Epithelial cell of esophagus (primary cell): ENCODE data around the gene TTC29.

Experiments
- DNase-seq: peaks from one replicate; pipeline ENCODE4 v3.0.0; 2010; ENCODE audit warnings: low read depth
- H3K4me3 ChIP-seq: 2 replicates; pipeline ENCODE4 v1.5.1; 2011; ENCODE audit warnings: mild to moderate bottlenecking, low read length, control low read depth
- TF ChIP-seq, protein P1 (sequence below): IDR thresholded peaks from 2 replicates; pipeline ENCODE4 v1.5.1; 2011; ENCODE audit warnings: low read depth, mild to moderate bottlenecking, low read length, control low read depth, inconsistent platforms; ENCODE audit not compliant: insufficient read depth; ENCODE audit errors: missing control alignments

The TTC29 gene

GRCh38 chr4:146795711-146796110 is 150.0 kb downstream of the TTC29 start:
- no peak overlapping the region for H3K4me3 ChIP-seq
- DNase-seq, result no peak
- TF ChIP-seq, protein P1, sequence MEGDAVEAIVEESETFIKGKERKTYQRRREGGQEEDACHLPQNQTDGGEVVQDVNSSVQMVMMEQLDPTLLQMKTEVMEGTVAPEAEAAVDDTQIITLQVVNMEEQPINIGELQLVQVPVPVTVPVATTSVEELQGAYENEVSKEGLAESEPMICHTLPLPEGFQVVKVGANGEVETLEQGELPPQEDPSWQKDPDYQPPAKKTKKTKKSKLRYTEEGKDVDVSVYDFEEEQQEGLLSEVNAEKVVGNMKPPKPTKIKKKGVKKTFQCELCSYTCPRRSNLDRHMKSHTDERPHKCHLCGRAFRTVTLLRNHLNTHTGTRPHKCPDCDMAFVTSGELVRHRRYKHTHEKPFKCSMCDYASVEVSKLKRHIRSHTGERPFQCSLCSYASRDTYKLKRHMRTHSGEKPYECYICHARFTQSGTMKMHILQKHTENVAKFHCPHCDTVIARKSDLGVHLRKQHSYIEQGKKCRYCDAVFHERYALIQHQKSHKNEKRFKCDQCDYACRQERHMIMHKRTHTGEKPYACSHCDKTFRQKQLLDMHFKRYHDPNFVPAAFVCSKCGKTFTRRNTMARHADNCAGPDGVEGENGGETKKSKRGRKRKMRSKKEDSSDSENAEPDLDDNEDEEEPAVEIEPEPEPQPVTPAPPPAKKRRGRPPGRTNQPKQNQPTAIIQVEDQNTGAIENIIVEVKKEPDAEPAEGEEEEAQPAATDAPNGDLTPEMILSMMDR, result no peak

GRCh38 chr4:146793727-146794126 is 151.9 kb downstream of the TTC29 start:
- DNase-seq, result peak; percentile 52
- TF ChIP-seq, protein P1, result no peak
- no peak overlapping the region for H3K4me3 ChIP-seq

- TF ChIP-seq, protein P1, result no peak
- DNase-seq, result peak; percentile 36
- H3K4me3 ChIP-seq, result no peak overlapping the region
Observed at GRCh38 chr4:146791439-146791838, 154.2 kb downstream of the TTC29 start.

GRCh38 chr4:146790515-146790914 is 155.1 kb downstream of the TTC29 start:
- DNase-seq, result peak; percentile 97
- H3K4me3 ChIP-seq, result no peak overlapping the region
- TF ChIP-seq, protein P1, result no peak

DNA sequence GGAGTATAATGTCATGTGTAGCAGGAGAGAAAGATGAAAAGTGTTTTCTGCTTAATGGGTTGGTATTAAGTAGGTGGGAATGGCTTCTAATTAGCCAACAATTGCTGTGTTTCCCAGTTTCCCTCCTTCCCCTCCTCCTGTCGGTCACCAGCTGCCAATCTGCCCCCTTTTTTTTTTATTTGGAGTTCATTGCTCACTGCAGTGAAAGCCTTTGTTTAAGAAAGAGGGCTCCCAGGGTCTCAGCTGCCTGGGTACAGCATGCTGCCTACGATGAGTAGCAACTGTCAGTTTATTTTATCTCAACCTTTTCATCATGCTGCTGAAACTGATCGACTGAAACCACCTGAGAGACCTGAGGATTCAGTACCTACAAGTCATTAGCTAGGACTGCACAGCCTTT is 157.9 kb downstream of the TTC29 start:
- no peak overlapping the region for H3K4me3 ChIP-seq
- DNase-seq, result no peak
- TF ChIP-seq, protein P1, result no peak

DNA sequence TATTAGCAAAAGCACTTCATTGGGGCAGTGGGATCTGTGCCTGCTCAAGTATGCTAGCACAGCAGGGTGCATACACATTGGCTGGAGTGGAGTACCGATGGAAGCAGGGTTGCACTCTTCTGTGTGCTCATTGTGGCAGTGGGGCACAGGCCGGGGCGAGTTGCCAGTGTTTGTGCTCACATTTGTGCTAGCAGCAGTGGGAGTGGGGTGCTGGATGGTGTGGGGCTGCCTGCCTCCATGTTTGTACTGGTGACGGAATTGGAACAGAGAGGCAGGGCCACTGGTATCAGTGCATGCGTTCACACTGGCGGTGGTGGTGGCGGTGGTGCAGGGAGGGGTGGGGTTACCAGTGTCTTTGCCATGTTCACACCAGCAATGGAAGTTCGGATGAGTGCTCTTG is 169.0 kb downstream of the TTC29 start:
- no peak for DNase-seq
- TF ChIP-seq, protein P1, result no peak
- H3K4me3 ChIP-seq, result no peak overlapping the region

DNA sequence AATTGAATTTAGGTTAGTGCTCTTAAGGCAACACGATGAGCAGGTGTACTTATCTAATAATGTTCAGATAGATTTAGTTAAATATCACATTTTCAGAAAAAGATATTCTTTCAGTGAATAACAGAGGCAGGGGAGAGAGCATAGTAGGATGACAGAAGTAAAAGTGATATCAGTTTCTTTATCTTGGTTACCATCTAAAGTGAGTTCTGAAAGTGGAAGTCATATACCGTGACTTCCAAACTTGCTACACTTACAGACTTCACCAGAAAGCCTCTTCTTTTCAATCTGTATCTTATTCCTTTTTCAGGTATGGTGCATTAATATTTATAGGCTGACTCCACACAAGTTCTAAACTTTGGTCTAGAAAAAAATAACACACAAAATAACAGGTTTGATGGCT is 182.1 kb downstream of the TTC29 start:
- TF ChIP-seq, protein P1, result no peak

More for the DNA sequence above, 182.1 kb downstream of the TTC29 start:
- DNase-seq, result no peak
- H3K4me3 ChIP-seq, result no peak overlapping the region
